ENCODE data around the gene ARL14EPL. TPM values are rescaled to one million over a fixed set of nuclear protein-coding genes. Genes with fewer than 3 reads are reported as not detected.
A peak's percentile ranks its signal among the peaks of the same experiment; 100 is the strongest.

The ARL14EPL gene
- total RNA-seq, 1 donor from 2014 or later: not detected

DNA sequence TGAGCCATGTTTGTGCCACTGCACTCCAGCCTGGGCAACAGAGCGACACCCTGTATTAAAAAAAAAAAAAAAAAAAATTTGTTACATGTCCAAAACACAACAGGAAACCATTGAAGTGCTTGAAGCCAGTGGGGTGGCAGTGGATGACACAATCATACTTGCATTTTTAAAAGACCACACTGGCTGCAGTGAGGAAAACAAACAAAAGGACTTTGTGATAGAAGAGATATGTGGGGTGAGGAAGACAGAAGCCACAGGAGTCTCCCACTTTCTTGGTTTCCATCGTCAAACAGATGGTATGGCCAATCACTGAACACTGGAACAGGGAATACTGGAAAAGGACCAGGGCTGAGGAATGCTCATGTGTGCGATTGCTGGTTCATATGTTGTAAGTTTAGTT, 31.7 kb downstream of the ARL14EPL start:
- Histone ChIP-seq H3K36me3 (no peaks in the 10 kb centered on the region), H3K4me3 (no peak overlapping the region), H3K9me3 (no peaks in the 10 kb centered on the region), H3K4me1 (no peaks in the 10 kb centered on the region), H3K27me3 (no peaks in the 10 kb centered on the region), H3K27ac (no peak overlapping the region)
- intact Hi-C loops (cut with DNase I): no loop called here
- TF ChIP-seq POLR2A (IDR thresholded peaks at IDR 0.05): no peak
- no peak for TF ChIP-seq POLR2AphosphoS5 (IDR thresholded peaks at IDR 0.05; ENCODE audit: insufficient read depth in 1 of 2, low read depth in 1 of 2)
- TF ChIP-seq, protein P1, sequence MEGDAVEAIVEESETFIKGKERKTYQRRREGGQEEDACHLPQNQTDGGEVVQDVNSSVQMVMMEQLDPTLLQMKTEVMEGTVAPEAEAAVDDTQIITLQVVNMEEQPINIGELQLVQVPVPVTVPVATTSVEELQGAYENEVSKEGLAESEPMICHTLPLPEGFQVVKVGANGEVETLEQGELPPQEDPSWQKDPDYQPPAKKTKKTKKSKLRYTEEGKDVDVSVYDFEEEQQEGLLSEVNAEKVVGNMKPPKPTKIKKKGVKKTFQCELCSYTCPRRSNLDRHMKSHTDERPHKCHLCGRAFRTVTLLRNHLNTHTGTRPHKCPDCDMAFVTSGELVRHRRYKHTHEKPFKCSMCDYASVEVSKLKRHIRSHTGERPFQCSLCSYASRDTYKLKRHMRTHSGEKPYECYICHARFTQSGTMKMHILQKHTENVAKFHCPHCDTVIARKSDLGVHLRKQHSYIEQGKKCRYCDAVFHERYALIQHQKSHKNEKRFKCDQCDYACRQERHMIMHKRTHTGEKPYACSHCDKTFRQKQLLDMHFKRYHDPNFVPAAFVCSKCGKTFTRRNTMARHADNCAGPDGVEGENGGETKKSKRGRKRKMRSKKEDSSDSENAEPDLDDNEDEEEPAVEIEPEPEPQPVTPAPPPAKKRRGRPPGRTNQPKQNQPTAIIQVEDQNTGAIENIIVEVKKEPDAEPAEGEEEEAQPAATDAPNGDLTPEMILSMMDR (IDR thresholded peaks at IDR 0.05): no peak
- DNase-seq (ENCODE audit: extremely low spot score in 2 of 2): no peak

DNA sequence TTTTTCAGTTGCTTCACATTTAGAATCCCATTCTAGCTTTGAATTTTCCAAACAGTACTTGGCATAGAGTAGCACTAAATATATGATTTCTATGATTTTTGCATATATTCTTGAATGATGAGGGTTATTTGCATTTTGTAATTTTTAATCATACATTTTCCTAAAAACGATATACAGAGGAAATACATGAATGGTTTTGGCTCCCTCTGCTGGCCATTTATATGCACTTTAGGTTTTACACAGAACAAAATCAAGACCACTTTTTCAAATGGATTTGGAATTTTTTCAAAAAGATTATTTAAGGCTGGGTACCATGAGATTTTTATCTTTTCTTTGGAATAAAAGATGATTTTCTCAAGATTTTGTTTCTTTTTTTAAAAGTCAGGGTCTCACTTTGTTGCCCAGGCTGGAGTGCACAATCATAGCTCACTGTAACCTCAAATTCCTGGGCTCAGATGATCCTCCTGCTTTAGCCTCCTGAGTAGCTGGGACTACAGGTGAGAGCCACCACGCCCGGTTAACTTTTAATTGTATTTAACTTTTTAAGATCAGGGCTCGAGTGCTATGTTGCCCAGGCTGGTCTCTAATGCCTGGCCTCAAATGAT, 35.9 kb downstream of the ARL14EPL start:
- no peaks in the 10 kb centered on the region for H3K27me3 ChIP-seq
- TF ChIP-seq, protein P1 (IDR thresholded peaks at IDR 0.05): peak; percentile 37 to 69 (median 51)
- TF ChIP-seq POLR2AphosphoS5 (IDR thresholded peaks at IDR 0.05; ENCODE audit: insufficient read depth in 1 of 2, low read depth in 1 of 2) (no peak), POLR2A (IDR thresholded peaks at IDR 0.05) (no peak)
- H3K27ac ChIP-seq: no peak overlapping the region
- intact Hi-C loops (cut with DNase I): no loop called here
- H3K4me3 ChIP-seq: no peak overlapping the region
- H3K9me3 ChIP-seq: no peaks in the 10 kb centered on the region
- no peaks in the 10 kb centered on the region for H3K4me1 ChIP-seq
- DNase-seq (ENCODE audit: extremely low spot score in 2 of 2): no peak
- no peaks in the 10 kb centered on the region for H3K36me3 ChIP-seq

DNA sequence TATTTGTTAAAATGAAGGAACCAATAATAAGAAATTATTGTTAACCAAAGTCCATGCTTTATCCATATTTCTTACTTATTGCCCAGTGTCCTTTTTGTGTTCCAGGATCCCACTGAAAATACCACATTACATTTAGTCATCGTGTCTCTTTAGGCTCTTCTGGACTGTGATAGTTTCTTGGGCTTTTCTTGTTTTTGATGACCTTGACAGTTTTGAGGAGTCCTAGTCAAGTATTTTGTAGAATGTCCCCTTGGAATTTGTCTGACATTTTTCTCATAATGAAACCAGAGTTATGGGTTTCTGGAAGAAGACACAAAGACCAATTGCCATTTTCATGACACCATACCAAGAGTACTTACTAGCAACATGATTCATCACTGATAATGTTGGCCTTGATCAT, 38.9 kb downstream of the ARL14EPL start:
- Histone ChIP-seq H3K27ac (no peak overlapping the region), H3K9me3 (no peaks in the 10 kb centered on the region), H3K4me1 (no peaks in the 10 kb centered on the region), H3K4me3 (no peak overlapping the region), H3K27me3 (no peaks in the 10 kb centered on the region), H3K36me3 (no peaks in the 10 kb centered on the region)
- intact Hi-C loops (cut with DNase I): no loop called here
- no peak for DNase-seq (ENCODE audit: extremely low spot score in 2 of 2)
- no peak for TF ChIP-seq POLR2A (IDR thresholded peaks at IDR 0.05)

GRCh38 chr5:116075191-116075831, 43.0 kb downstream of the ARL14EPL start:
- intact Hi-C loops (cut with DNase I): no loop called here
- Histone ChIP-seq H3K9me3 (no peaks in the 10 kb centered on the region), H3K27ac (no peak overlapping the region), H3K4me1 (no peaks in the 10 kb centered on the region), H3K36me3 (no peaks in the 10 kb centered on the region), H3K27me3 (no peaks in the 10 kb centered on the region), H3K4me3 (no peak overlapping the region)
- TF ChIP-seq POLR2AphosphoS5 (IDR thresholded peaks at IDR 0.05; ENCODE audit: insufficient read depth in 1 of 2, low read depth in 1 of 2): no peak
- TF ChIP-seq POLR2A (IDR thresholded peaks at IDR 0.05): no peak
- TF ChIP-seq, protein P1 (IDR thresholded peaks at IDR 0.05): no peak
- no peak for DNase-seq (ENCODE audit: extremely low spot score in 2 of 2)

- Histone ChIP-seq H3K36me3 (peaks cover 0 to 3% of the 10 kb centered on the region in 2 donors), H3K9me3 (no peaks in the 10 kb centered on the region), H3K27me3 (no peaks in the 10 kb centered on the region), H3K4me3 (no peak overlapping the region), H3K4me1 (no peaks in the 10 kb centered on the region), H3K27ac (no peak overlapping the region)
- intact Hi-C loops (cut with DNase I): no loop called here
- no peak for DNase-seq (ENCODE audit: extremely low spot score in 2 of 2)
- TF ChIP-seq POLR2A (IDR thresholded peaks at IDR 0.05) (no peak), POLR2AphosphoS5 (IDR thresholded peaks at IDR 0.05; ENCODE audit: insufficient read depth in 1 of 2, low read depth in 1 of 2) (no peak)
- TF ChIP-seq, protein P1 (IDR thresholded peaks at IDR 0.05): no peak
Measured at GRCh38 chr5:116076496-116076895, 44.2 kb downstream of the ARL14EPL start.

Data from vagina (tissue), 2 donors.